Measurements from ENCODE around the gene CHD1L.

The CHD1L gene

GRCh38 chr1:147214842-147215539, 27.5 kb upstream of the CHD1L start:
- DNase-seq (ENCODE audit: low read depth, low spot score): no peak
- in situ Hi-C loops (cut with HindIII; ENCODE audit: low sequenced_read_pairs): no loop called here
- TF ChIP-seq CTCF (IDR thresholded peaks at IDR 0.05; ENCODE audit: low read depth, low read length): no peak
- H3K4me3 ChIP-seq (ENCODE audit: low read depth, low read length): no peak overlapping the region

- H3K4me3 ChIP-seq (ENCODE audit: low read depth, low read length): no peak overlapping the region
- in situ Hi-C loops (cut with HindIII; ENCODE audit: low sequenced_read_pairs): no loop called here
- no peak for TF ChIP-seq CTCF (IDR thresholded peaks at IDR 0.05; ENCODE audit: low read depth, low read length)
- no peak for DNase-seq (ENCODE audit: low read depth, low spot score)
Measured at GRCh38 chr1:147215540-147215916, 27.0 kb upstream of the CHD1L start.

- no peak overlapping the region for H3K4me3 ChIP-seq (ENCODE audit: low read depth, low read length)
- in situ Hi-C loops (cut with HindIII; ENCODE audit: low sequenced_read_pairs): no loop called here
- TF ChIP-seq CTCF (IDR thresholded peaks at IDR 0.05; ENCODE audit: low read depth, low read length): no peak
- DNase-seq (ENCODE audit: low read depth, low spot score): no peak
Measured at GRCh38 chr1:147216124-147216523, 26.4 kb upstream of the CHD1L start.

- H3K4me3 ChIP-seq (ENCODE audit: low read depth, low read length): no peak overlapping the region
- in situ Hi-C loops (cut with HindIII; ENCODE audit: low sequenced_read_pairs): no loop called here
- no peak for TF ChIP-seq CTCF (IDR thresholded peaks at IDR 0.05; ENCODE audit: low read depth, low read length)
- DNase-seq (ENCODE audit: low read depth, low spot score): no peak
Measured at GRCh38 chr1:147217141-147217540, 25.3 kb upstream of the CHD1L start.

GRCh38 chr1:147218606-147219005, 23.9 kb upstream of the CHD1L start:
- no peak overlapping the region for H3K4me3 ChIP-seq (ENCODE audit: low read depth, low read length)
- in situ Hi-C loops (cut with HindIII; ENCODE audit: low sequenced_read_pairs): no loop called here
- no peak for DNase-seq (ENCODE audit: low read depth, low spot score)
- no peak for TF ChIP-seq CTCF (IDR thresholded peaks at IDR 0.05; ENCODE audit: low read depth, low read length)

- H3K4me3 ChIP-seq (ENCODE audit: low read depth, low read length): no peak overlapping the region
- in situ Hi-C loops (cut with HindIII; ENCODE audit: low sequenced_read_pairs): no loop called here
- TF ChIP-seq CTCF (IDR thresholded peaks at IDR 0.05; ENCODE audit: low read depth, low read length): no peak
- no peak for DNase-seq (ENCODE audit: low read depth, low spot score)
Measured at GRCh38 chr1:147223740-147224615, 18.5 kb upstream of the CHD1L start.
